ENCODE data around the gene CCDC3. TPM values are rescaled to one million over a fixed set of nuclear protein-coding genes. Genes with fewer than 3 reads are reported as not detected.

CCDC3 gene
- total RNA-seq, 2 experiments from 2014 or later, result not detected

DNA sequence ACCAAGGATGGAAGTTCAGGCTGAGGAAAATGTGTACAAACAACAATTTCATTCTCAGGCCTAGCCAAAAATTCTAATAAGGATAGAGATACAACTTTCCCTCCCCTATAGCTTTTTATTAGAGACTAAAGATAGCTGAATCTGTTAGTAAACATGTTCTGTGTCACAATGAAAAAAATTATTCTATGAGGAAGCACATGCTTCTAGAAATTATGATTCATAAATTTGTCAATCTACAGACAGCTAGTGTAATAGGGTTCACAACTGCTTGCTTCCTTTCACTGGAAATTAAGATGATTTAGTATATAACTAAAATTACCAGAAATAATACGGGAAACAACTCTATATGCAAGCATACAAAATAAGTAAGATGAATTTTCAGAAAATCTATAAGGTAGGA, 56.6 kb downstream of the CCDC3 start:
- H3K27ac Mint-ChIP-seq, result no peak overlapping the region
- DNase-seq (no peak), ATAC-seq (ENCODE audit: low read depth) (no peak)
- POLR2A ChIA-PET, result no interaction called here
- H3K27me3 Mint-ChIP-seq, result peaks cover 2% of the 10 kb centered on the region
- H3K4me3 Mint-ChIP-seq, result no peak overlapping the region
- H3K36me3 Mint-ChIP-seq, result no peaks in the 10 kb centered on the region
- H3K4me1 Mint-ChIP-seq, result no peaks in the 10 kb centered on the region
- peaks cover 3% of the 10 kb centered on the region for H3K9me3 Mint-ChIP-seq

DNA sequence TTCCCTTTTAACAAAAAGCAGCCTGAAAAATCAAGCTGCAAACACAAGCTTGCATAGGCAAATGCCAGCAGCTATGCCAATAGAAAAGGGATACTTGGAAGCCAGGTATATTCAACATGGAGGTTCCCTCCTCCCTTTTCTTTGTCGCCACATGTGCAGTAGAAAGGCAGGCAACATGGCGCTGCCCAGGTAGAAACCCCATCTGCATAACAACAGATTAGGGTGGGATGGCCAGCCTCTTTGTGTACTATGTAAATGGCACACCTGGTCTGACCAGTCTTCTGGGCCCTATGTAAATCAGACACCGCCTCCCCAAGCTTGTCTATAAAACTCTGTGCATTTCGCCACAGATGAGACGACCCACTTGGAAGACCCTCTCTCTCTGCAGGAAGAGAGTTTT, 58.1 kb downstream of the CCDC3 start:
- peaks cover 2% of the 10 kb centered on the region for H3K27me3 Mint-ChIP-seq
- no peak for DNase-seq
- no peaks in the 10 kb centered on the region for H3K36me3 Mint-ChIP-seq
- H3K4me3 Mint-ChIP-seq, result no peak overlapping the region
- POLR2A ChIA-PET, result no interaction called here
- peaks cover 3% of the 10 kb centered on the region for H3K9me3 Mint-ChIP-seq
- no peaks in the 10 kb centered on the region for H3K4me1 Mint-ChIP-seq
- H3K27ac Mint-ChIP-seq, result no peak overlapping the region
- no peak for ATAC-seq (ENCODE audit: low read depth)

- Mint-ChIP-seq H3K4me3 (no peak overlapping the region), H3K36me3 (no peaks in the 10 kb centered on the region), H3K27me3 (peaks cover 5% of the 10 kb centered on the region), H3K4me1 (no peaks in the 10 kb centered on the region), H3K9me3 (peaks cover 3% of the 10 kb centered on the region), H3K27ac (no peak overlapping the region)
- POLR2A ChIA-PET, result no interaction called here
- ATAC-seq (ENCODE audit: low read depth) (no peak), DNase-seq (no peak)
These were observed 59.5 kb downstream of the CCDC3 start for GRCh38 chr10:12941966-12942365.

GRCh38 chr10:12940791-12941190, 60.7 kb downstream of the CCDC3 start:
- POLR2A ChIA-PET, result no interaction called here
- ATAC-seq (ENCODE audit: low read depth) (no peak), DNase-seq (no peak)
- Mint-ChIP-seq H3K4me1 (no peaks in the 10 kb centered on the region), H3K36me3 (no peaks in the 10 kb centered on the region), H3K9me3 (peaks cover 3% of the 10 kb centered on the region), H3K27me3 (peaks cover 4% of the 10 kb centered on the region), H3K4me3 (no peak overlapping the region), H3K27ac (no peak overlapping the region)

DNA sequence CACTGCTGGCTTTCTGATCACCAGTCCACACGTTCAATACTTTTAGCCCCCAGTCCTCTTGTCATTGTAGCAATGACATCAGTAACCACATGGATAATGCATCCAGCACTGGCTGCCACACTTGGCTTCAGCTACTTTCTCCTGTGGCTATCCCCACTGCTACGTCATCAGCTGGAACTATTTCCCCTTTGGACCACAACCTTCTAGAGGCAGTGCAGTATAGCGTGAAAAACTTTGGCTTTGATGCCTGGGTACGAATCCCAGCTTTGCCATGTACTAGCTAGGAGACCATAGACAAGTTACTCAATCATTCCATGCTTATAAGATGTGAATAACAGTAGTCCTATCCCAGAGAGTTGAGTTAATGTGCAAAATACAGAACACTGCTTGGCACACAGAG, 63.2 kb downstream of the CCDC3 start:
- Mint-ChIP-seq H3K4me1 (no peaks in the 10 kb centered on the region), H3K4me3 (no peak overlapping the region), H3K27me3 (peaks cover 9% of the 10 kb centered on the region), H3K9me3 (no peaks in the 10 kb centered on the region), H3K36me3 (no peaks in the 10 kb centered on the region), H3K27ac (no peak overlapping the region)
- no peak for DNase-seq
- POLR2A ChIA-PET, result no interaction called here
- no peak for ATAC-seq (ENCODE audit: low read depth)

DNA sequence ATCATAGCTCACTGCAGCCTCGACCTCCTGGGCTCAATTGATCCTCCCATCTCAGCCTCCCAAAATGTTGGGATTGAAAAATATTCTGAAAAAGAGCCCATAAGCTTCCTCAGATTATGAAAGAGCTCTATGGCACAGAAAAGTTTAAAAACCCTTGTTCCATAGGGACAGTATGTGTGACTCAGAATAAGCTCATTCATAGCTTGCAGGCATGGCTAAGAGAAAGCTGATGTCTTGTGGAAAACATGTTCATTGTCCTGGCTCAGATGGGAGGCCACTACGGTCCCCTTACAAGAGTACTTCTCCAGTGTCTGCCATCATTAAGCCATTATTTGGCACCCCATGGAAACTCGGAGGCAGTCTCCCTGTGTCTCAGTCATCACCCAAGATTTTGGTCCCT, 64.0 kb downstream of the CCDC3 start:
- H3K27me3 Mint-ChIP-seq, result peaks cover 16% of the 10 kb centered on the region
- DNase-seq, result no peak
- no peaks in the 10 kb centered on the region for H3K9me3 Mint-ChIP-seq
- no peak for ATAC-seq (ENCODE audit: low read depth)
- POLR2A ChIA-PET, result no interaction called here
- no peak overlapping the region for H3K27ac Mint-ChIP-seq
- no peaks in the 10 kb centered on the region for H3K4me1 Mint-ChIP-seq
- H3K4me3 Mint-ChIP-seq, result no peak overlapping the region
- H3K36me3 Mint-ChIP-seq, result no peaks in the 10 kb centered on the region

DNA sequence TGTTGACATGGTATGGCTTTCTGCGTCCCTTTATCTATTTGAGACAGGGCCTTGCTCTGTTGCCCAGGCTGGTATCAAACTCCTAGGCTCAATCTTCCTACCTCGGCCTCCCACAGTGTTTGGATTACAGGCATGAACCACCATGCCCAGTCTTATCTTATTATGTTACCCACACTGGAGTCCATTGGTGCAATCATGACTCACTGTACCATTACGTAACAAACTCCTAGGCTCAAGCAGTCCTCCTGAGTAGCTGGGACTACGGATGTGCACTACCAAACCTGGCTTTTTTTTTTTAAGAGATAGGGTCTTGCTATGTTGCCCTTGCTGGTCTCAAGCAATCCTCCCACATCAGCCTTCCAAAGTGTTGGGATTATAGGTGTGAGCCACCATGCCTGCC, 66.7 kb downstream of the CCDC3 start:
- no peak for ATAC-seq (ENCODE audit: low read depth)
- Mint-ChIP-seq H3K36me3 (no peaks in the 10 kb centered on the region), H3K27ac (no peak overlapping the region), H3K4me1 (no peaks in the 10 kb centered on the region), H3K27me3 (peaks cover 16% of the 10 kb centered on the region), H3K4me3 (no peak overlapping the region), H3K9me3 (no peaks in the 10 kb centered on the region)
- POLR2A ChIA-PET, result no interaction called here
- DNase-seq, result no peak

GRCh38 chr10:12929381-12929780, 72.1 kb downstream of the CCDC3 start:
- no peak for DNase-seq
- no peak overlapping the region for H3K4me3 Mint-ChIP-seq
- H3K27ac Mint-ChIP-seq, result no peak overlapping the region
- H3K4me1 Mint-ChIP-seq, result no peaks in the 10 kb centered on the region
- H3K36me3 Mint-ChIP-seq, result no peaks in the 10 kb centered on the region
- POLR2A ChIA-PET, result no interaction called here
- no peak for ATAC-seq (ENCODE audit: low read depth)
- peaks cover 19% of the 10 kb centered on the region for H3K27me3 Mint-ChIP-seq
- H3K9me3 Mint-ChIP-seq, result no peaks in the 10 kb centered on the region

- POLR2A ChIA-PET, result interaction anchor here (0.6 kb wide), 1 partner anchor 1241 kb away, joined by 4 read pairs; no protein-coding TSS in a partner anchor
- no peaks in the 10 kb centered on the region for H3K4me1 Mint-ChIP-seq
- no peak overlapping the region for H3K27ac Mint-ChIP-seq
- DNase-seq (no peak), ATAC-seq (ENCODE audit: low read depth) (no peak)
- no peaks in the 10 kb centered on the region for H3K36me3 Mint-ChIP-seq
- H3K9me3 Mint-ChIP-seq, result no peaks in the 10 kb centered on the region
- peaks cover 15% of the 10 kb centered on the region for H3K27me3 Mint-ChIP-seq
- H3K4me3 Mint-ChIP-seq, result no peak overlapping the region
These were observed 72.9 kb downstream of the CCDC3 start for GRCh38 chr10:12928571-12928970.

DNA sequence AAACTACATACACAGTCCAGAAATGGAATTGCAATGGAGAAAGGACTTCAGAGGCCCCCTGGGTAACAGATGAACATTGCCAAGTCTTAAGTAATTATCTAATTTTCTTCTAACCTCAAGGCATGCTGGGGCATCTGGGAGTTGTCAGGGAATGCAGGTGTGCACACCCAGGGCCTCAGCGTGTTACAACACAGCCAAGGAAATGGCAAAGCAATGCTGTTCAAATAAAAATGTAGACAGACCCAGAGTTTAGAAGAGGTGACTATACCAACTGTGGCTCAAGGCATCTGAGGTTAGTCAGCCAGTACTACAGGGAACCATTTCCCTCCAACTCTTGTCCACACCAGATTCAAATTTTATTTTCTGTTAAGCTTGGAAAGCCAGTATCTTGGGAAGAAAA, 73.6 kb downstream of the CCDC3 start:
- Mint-ChIP-seq H3K9me3 (no peaks in the 10 kb centered on the region), H3K27ac (no peak overlapping the region), H3K36me3 (no peaks in the 10 kb centered on the region), H3K4me3 (no peak overlapping the region), H3K27me3 (peaks cover 10% of the 10 kb centered on the region), H3K4me1 (no peaks in the 10 kb centered on the region)
- no peak for DNase-seq
- POLR2A ChIA-PET, result no interaction called here
- no peak for ATAC-seq (ENCODE audit: low read depth)

DNA sequence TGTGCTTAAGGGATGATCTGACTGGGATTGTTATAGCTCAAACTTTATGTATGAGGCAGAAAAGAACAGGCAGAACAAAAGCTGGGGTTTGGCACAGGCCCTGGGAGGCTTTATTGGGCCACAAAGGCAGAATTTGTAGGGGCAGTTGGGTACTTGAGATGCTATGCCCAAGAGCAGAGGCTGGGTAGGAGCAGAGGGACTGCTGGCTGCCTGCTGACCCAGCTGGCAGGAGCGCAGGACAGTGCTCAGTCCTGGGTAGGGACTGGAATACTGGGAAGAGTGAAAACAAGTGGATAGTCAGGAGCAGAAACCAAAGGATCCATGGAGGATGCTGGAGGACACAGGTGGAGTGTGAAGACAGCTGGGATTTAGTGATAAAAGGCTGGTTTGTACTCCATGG, 75.7 kb downstream of the CCDC3 start:
- Mint-ChIP-seq H3K4me3 (no peak overlapping the region), H3K4me1 (no peaks in the 10 kb centered on the region), H3K27me3 (peaks cover 6% of the 10 kb centered on the region), H3K36me3 (no peaks in the 10 kb centered on the region), H3K9me3 (no peaks in the 10 kb centered on the region), H3K27ac (no peak overlapping the region)
- DNase-seq, result no peak
- POLR2A ChIA-PET, result no interaction called here
- no peak for ATAC-seq (ENCODE audit: low read depth)

GRCh38 chr10:12924911-12925310, 76.6 kb downstream of the CCDC3 start:
- ATAC-seq (ENCODE audit: low read depth) (no peak), DNase-seq (no peak)
- POLR2A ChIA-PET, result no interaction called here
- H3K36me3 Mint-ChIP-seq, result no peaks in the 10 kb centered on the region
- H3K27ac Mint-ChIP-seq, result no peak overlapping the region
- no peaks in the 10 kb centered on the region for H3K9me3 Mint-ChIP-seq
- no peak overlapping the region for H3K4me3 Mint-ChIP-seq
- H3K27me3 Mint-ChIP-seq, result peaks cover 6% of the 10 kb centered on the region
- H3K4me1 Mint-ChIP-seq, result no peaks in the 10 kb centered on the region

DNA sequence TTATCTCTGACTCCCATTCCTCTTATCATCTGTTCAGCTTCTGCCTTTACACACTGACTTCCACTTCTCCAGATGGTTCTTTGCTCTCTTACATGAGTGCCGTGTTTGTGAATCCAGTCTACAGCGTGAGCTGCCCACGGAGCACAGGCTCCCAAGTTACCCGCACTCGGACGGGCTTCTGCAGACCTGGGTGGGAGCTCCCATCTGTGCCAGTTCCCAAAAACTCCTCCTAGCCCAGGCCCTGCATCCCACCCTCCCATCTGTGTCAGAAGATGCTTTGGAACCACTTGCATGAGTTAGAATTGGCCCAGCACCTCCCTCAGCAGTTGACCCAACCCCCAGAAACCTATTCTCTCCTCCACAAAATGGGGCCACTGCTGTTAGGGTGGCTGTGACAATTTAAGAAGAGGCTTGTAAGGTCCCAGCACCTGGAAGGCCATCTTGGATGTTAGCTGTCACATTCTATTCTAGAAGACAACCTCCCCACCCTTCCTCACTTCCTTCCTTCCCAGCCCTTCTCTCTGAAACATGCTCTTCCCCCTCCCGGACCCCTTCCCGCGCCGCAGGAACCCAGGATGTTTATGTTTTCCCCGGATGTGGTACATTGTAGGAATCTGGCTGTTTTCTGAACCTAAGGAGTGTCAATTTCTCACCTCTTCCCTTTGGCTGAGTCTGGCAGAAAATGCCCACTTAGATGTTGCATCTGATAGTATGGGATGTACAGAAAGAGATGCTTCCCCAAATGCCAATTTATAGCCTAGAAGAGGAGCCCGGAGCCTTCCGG, 79.2 kb downstream of the CCDC3 start:
- no peak overlapping the region for H3K27ac Mint-ChIP-seq
- no peaks in the 10 kb centered on the region for H3K36me3 Mint-ChIP-seq
- no peaks in the 10 kb centered on the region for H3K4me1 Mint-ChIP-seq
- H3K27me3 Mint-ChIP-seq, result peaks cover 6% of the 10 kb centered on the region
- DNase-seq (no peak), ATAC-seq (ENCODE audit: low read depth) (no peak)
- no peak overlapping the region for H3K4me3 Mint-ChIP-seq
- POLR2A ChIA-PET, result no interaction called here
- H3K9me3 Mint-ChIP-seq, result no peaks in the 10 kb centered on the region

- Mint-ChIP-seq H3K4me3 (no peak overlapping the region), H3K36me3 (no peaks in the 10 kb centered on the region), H3K27me3 (peaks cover 4% of the 10 kb centered on the region), H3K4me1 (no peaks in the 10 kb centered on the region), H3K9me3 (no peaks in the 10 kb centered on the region), H3K27ac (no peak overlapping the region)
- ATAC-seq (ENCODE audit: low read depth) (no peak), DNase-seq (no peak)
- POLR2A ChIA-PET, result no interaction called here
These were observed 80.3 kb downstream of the CCDC3 start for GRCh38 chr10:12921163-12921562.

Measured in activated naive CD8-positive, alpha-beta T cell treated with anti-CD3 and anti-CD28 coated beads, Interleukin-2, amount 10 ng/mL, durations not matched to agents 7 days and 5 days (primary cell).